HAP-1 (cell line): ENCODE results near the gene DCLK1.

Source experiments
- DNase-seq, 2 experiments: peaks; one replicate each; pipeline ENCODE4 v3.0.0-alpha.2; 2016 to 2020; ENCODE audit warnings: low spot score in 2 of 2
- H3K27me3 ChIP-seq: fragments of 250-450 bp; sonication (Bioruptor Pico); 2 replicates; pipeline ENCODE4 v1.5.1; 2020; ENCODE audit warnings: low read depth, mild to moderate bottlenecking, moderate library complexity
- H3K36me3 ChIP-seq: fragments of 250-450 bp; sonication (Bioruptor Pico); replicated peaks from 2 replicates; pipeline ENCODE4 v1.5.1; 2020; ENCODE audit warnings: mild to moderate bottlenecking
- H3K4me1 ChIP-seq: fragments of 250-450 bp; sonication (Bioruptor Pico); 2 replicates; pipeline ENCODE4 v1.5.1; 2020; ENCODE audit warnings: mild to moderate bottlenecking
- H3K4me3 ChIP-seq: fragments of 250-450 bp; sonication (Bioruptor Pico); 2 replicates; pipeline ENCODE4 v1.5.1; 2020; ENCODE audit warnings: mild to moderate bottlenecking, moderate library complexity
- H3K9me3 ChIP-seq: fragments of 250-450 bp; sonication (Bioruptor Pico); 2 replicates; pipeline ENCODE4 v1.5.1; 2020; ENCODE audit warnings: mild to moderate bottlenecking, moderate library complexity
- in situ Hi-C: fragments of 300-500 bp; cut with MboI; formaldehyde crosslinking; loops from 3 replicates; pipeline ENCODE4 v1.14.3; 2020; ENCODE audit warnings: low sequenced_read_pairs, inconsistent platforms, mixed read lengths

Gene DCLK1

DNA sequence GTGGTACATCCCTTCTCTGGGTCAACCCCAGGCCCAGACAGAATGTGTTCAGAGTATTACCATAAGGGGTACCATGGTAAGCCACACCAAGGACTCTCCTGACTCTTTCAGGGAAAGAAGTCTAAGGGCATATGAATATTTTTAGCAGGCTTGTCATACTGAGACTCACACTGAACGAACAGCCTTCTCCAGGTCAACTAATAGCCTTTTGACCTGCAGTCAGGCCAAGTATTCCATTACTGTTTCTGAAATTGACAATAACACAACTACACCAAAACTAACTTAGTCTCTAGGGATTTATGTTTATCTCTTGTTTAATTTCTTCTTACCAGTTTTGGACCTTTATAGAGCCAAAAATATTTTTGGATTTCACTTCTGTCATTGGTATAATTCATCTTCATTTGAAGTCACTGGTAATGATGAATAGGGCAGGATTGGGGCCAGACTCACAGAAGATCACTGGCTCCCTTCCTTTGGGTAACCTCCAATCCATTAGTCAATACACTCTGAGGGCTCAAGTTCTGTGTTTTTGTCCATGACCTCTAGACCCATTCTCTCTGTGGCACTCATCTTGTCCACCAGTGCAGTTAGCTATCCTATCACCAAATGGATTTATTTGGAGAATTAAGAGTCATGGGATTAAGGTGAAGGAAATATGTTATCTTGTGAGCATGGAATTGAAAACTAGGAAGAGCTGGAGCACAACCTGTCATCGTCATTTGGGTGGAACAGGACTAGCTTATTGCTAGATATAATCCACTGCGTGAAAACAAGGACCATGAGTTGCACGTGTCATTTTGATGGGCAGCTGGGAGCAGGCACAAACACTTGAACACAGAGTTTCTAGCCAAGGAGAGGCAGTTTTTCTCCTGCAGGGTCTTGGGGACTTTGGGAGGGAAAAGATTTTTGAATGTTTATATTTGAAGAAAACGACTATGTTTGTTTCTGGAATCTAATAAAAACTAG, 313.3 kb downstream of the DCLK1 start:
- in situ Hi-C loops, result no loop called here
- no peak for DNase-seq
- H3K4me1 ChIP-seq, result no peaks in the 10 kb centered on the region
- H3K36me3 ChIP-seq, result no peaks in the 10 kb centered on the region
- H3K9me3 ChIP-seq, result no peaks in the 10 kb centered on the region
- no peak overlapping the region for H3K4me3 ChIP-seq
- no peaks in the 10 kb centered on the region for H3K27me3 ChIP-seq

DNA sequence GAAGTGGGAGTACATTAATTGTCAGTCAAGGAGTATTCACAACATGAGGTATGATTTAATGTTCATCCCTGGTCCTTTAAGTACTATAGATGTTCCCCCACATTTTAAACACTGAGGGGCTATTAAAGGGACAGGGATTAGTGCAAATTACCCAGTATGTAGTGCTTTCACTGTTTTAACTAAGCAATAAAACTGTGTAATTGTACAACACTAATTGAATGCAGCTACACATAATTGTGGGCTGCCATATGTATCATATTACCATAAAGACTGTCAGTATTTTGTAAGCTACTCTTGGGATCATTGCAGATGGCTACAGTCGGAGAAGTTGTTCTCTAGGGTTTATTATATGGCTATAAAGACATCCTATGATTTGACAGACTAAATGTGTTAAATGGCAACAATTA, 316.6 kb downstream of the DCLK1 start:
- H3K36me3 ChIP-seq, result no peaks in the 10 kb centered on the region
- H3K4me3 ChIP-seq, result no peak overlapping the region
- H3K9me3 ChIP-seq, result no peaks in the 10 kb centered on the region
- no peaks in the 10 kb centered on the region for H3K4me1 ChIP-seq
- in situ Hi-C loops, result no loop called here
- DNase-seq, result no peak
- H3K27me3 ChIP-seq, result no peaks in the 10 kb centered on the region

GRCh38 chr13:35812736-35813135, 318.4 kb downstream of the DCLK1 start:
- no peaks in the 10 kb centered on the region for H3K9me3 ChIP-seq
- H3K27me3 ChIP-seq, result no peaks in the 10 kb centered on the region
- in situ Hi-C loops, result no loop called here
- DNase-seq, result no peak
- H3K36me3 ChIP-seq, result no peaks in the 10 kb centered on the region
- no peak overlapping the region for H3K4me3 ChIP-seq
- H3K4me1 ChIP-seq, result no peaks in the 10 kb centered on the region

DNA sequence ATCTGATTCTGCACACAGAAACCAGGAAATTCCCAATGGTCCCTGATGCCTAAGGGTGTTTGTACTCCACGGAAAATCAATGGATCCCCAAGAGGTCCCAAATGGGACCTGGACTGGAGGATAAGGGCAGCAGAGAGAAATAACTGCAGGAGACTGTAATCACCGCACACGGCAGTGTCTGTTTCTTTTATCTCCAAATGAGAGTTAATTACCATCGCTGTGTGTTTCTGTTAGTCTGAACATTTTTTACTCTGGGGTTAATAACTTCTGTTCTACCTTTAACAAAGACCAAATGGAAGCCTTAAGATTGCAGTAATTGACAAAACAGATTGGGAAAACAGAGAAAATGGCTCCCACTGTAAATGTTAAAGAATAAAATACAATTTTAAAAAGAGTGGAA, 320.9 kb downstream of the DCLK1 start:
- no peaks in the 10 kb centered on the region for H3K36me3 ChIP-seq
- no peak overlapping the region for H3K4me3 ChIP-seq
- no peaks in the 10 kb centered on the region for H3K4me1 ChIP-seq
- H3K9me3 ChIP-seq, result no peaks in the 10 kb centered on the region
- H3K27me3 ChIP-seq, result no peaks in the 10 kb centered on the region
- in situ Hi-C loops, result no loop called here
- no peak for DNase-seq

DNA sequence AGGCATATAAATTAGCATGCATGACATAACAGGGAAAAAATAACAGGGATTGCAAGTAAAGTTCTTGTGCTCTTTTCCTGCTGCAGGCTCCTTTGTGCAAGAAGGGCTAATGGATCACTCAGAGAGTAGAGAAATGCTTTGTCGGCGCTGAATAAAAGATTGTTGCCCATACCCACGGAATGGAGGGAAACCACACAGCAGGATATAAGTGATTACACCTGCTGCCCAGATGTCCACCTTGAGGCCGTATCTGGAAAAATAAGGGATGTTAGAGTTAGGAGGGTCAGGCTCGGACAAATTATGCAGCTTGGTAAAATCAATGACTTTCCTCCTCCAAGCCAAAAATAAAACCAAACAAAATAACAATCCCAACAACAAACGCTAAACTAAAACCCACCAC, 322.3 kb downstream of the DCLK1 start:
- in situ Hi-C loops, result no loop called here
- H3K9me3 ChIP-seq, result no peaks in the 10 kb centered on the region
- no peaks in the 10 kb centered on the region for H3K27me3 ChIP-seq
- no peaks in the 10 kb centered on the region for H3K4me1 ChIP-seq
- H3K4me3 ChIP-seq, result no peak overlapping the region
- H3K36me3 ChIP-seq, result no peaks in the 10 kb centered on the region
- DNase-seq, result no peak

DNA sequence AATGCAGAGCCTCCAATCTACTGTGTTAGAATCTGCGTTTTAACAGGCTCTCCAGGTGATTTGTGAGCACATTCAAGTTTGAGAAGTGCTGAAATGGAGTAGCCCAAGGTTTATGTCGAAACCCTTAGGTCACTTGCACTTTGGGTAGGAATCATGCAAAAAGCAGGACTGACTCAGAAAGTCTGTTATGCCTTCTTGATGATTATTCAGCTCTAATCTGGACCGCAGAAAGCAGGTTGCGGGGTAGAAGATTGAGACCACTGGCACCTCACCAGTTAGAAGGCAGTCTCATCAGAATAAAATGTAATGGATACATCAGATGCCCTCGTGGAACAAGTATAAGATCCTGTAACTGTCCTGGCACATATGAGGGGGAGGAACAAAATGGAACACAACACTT, 326.3 kb downstream of the DCLK1 start:
- H3K27me3 ChIP-seq, result no peaks in the 10 kb centered on the region
- no peak for DNase-seq
- no peak overlapping the region for H3K4me3 ChIP-seq
- no peaks in the 10 kb centered on the region for H3K9me3 ChIP-seq
- H3K4me1 ChIP-seq, result no peaks in the 10 kb centered on the region
- H3K36me3 ChIP-seq, result no peaks in the 10 kb centered on the region
- in situ Hi-C loops, result no loop called here

DNA sequence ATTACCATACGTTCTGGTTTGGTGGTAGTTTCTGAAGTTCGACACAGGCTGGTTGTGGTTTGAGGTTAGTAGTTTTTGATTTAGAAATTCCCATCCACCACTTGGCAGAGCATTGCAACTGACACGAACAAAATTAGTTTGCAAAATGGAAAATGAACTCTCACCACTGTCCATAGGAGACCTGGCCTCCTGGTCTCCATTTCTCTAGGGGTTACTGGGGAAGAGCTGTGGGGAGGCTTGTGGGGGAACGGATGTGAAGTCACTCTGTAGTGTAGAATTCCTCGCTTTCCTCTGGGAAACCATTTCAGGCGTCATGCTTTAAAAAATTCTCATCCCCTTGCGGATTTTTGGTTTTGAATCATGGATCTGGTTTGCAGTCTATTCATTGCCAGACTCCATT, 333.2 kb downstream of the DCLK1 start:
- no peak overlapping the region for H3K4me3 ChIP-seq
- in situ Hi-C loops, result no loop called here
- no peaks in the 10 kb centered on the region for H3K9me3 ChIP-seq
- no peaks in the 10 kb centered on the region; the same call in 1 of the 2 replicates for H3K4me1 ChIP-seq
- H3K36me3 ChIP-seq, result no peaks in the 10 kb centered on the region
- DNase-seq, result no peak
- no peaks in the 10 kb centered on the region for H3K27me3 ChIP-seq

DNA sequence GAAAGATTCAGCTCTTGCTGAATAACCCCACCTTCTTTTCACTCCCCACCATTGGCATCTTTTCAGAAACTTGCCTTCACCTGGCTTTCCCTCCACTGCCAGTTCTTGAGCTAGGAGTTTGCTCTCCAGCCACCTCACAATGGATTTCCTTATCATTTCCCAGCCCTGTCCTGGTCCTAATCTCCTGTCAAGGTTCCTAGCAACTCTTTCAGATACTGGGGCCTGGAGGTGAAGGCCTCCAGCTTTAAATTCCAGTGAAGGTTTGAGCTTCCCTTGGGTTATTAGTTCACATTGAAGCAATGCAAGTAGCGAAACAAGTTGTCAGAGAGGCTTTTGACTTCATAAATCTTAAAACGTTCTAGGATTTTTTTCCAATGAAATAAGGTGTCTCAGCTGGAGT, 333.9 kb downstream of the DCLK1 start:
- no peaks in the 10 kb centered on the region for H3K36me3 ChIP-seq
- no peak for DNase-seq
- H3K9me3 ChIP-seq, result no peaks in the 10 kb centered on the region
- H3K4me1 ChIP-seq, result no peaks in the 10 kb centered on the region; the same call in 1 of the 2 replicates
- in situ Hi-C loops, result no loop called here
- no peaks in the 10 kb centered on the region for H3K27me3 ChIP-seq
- H3K4me3 ChIP-seq, result no peak overlapping the region

GRCh38 chr13:35796623-35797022, 334.6 kb downstream of the DCLK1 start:
- no peaks in the 10 kb centered on the region; the same call in 1 of the 2 replicates for H3K4me1 ChIP-seq
- in situ Hi-C loops, result no loop called here

DNA sequence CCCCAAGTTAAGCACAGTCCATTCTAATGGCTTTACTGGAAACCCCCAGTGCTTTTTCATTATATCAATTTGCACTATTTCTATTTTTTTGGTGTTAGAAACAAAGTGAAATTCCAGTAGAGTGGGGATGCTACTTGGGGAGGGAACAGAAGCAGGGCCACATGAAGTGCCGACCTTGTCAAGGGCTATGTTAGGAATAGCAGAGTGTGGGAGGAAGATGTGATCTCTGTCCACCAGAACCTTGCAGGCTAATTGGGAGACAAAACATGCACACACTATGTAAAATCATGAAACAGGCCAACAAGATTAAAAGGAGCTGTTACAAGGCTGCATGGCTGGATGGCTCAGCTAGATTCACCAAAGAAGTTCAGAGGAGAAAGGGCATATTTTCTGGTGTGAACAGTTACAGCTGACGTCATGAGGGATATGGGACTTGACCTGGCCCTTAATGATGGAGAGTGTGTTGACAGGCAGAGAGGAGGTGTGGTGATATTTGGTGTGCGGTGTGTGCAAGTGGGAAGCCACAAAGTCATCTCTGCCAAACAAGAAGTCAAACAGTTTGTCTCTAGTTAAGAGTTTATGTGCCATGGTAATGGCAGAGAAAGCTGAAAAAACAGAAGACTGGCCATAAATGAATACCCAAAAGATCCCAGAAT, 336.3 kb downstream of the DCLK1 start:
- in situ Hi-C loops, result no loop called here

More at GRCh38 chr13:35796623-35797022, 334.6 kb downstream of the DCLK1 start:
- Histone ChIP-seq H3K9me3 (no peaks in the 10 kb centered on the region), H3K36me3 (no peaks in the 10 kb centered on the region), H3K4me3 (no peak overlapping the region), H3K27me3 (no peaks in the 10 kb centered on the region)
- DNase-seq, result no peak

GRCh38 chr13:35793823-35794222, 337.4 kb downstream of the DCLK1 start:
- Histone ChIP-seq H3K36me3 (no peaks in the 10 kb centered on the region), H3K27me3 (no peaks in the 10 kb centered on the region), H3K9me3 (no peaks in the 10 kb centered on the region), H3K4me1 (no peaks in the 10 kb centered on the region; the same call in 1 of the 2 replicates), H3K4me3 (no peak overlapping the region)
- DNase-seq, result no peak
- in situ Hi-C loops, result no loop called here

More for the DNA sequence above, 336.3 kb downstream of the DCLK1 start:
- H3K27me3 ChIP-seq, result no peaks in the 10 kb centered on the region
- no peak overlapping the region for H3K4me3 ChIP-seq
- H3K4me1 ChIP-seq, result no peaks in the 10 kb centered on the region; the same call in 1 of the 2 replicates
- no peaks in the 10 kb centered on the region for H3K36me3 ChIP-seq
- no peaks in the 10 kb centered on the region for H3K9me3 ChIP-seq
- no peak for DNase-seq

DNA sequence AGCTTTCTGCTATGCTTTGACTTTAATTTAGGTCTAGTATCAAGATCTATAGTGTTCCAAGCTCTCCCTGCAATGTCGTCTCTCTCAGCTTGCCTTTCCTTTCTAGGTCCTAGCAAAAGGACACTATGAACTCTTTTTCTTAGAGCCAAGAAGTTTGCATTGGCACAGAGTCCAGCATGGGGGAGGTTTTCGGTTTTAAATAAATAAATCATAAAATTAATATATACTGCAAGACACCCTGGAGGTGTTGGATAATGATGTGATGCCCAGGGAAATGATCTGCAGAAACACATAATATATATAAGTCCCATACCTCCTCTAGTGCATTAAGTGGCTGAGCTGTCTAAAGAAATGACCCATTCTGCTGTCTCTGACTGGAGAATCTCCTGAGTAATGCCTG, 338.3 kb downstream of the DCLK1 start:
- no peaks in the 10 kb centered on the region for H3K27me3 ChIP-seq
- no peaks in the 10 kb centered on the region for H3K36me3 ChIP-seq
- H3K4me3 ChIP-seq, result no peak overlapping the region
- in situ Hi-C loops, result no loop called here
- DNase-seq, result no peak
- H3K9me3 ChIP-seq, result no peaks in the 10 kb centered on the region
- no peaks in the 10 kb centered on the region; the same call in 1 of the 2 replicates for H3K4me1 ChIP-seq

GRCh38 chr13:35792021-35792420, 339.2 kb downstream of the DCLK1 start:
- no peak for DNase-seq
- Histone ChIP-seq H3K36me3 (no peaks in the 10 kb centered on the region), H3K4me1 (no peaks in the 10 kb centered on the region; the same call in 1 of the 2 replicates), H3K9me3 (no peaks in the 10 kb centered on the region), H3K4me3 (no peak overlapping the region), H3K27me3 (no peaks in the 10 kb centered on the region)
- in situ Hi-C loops, result no loop called here

DNA sequence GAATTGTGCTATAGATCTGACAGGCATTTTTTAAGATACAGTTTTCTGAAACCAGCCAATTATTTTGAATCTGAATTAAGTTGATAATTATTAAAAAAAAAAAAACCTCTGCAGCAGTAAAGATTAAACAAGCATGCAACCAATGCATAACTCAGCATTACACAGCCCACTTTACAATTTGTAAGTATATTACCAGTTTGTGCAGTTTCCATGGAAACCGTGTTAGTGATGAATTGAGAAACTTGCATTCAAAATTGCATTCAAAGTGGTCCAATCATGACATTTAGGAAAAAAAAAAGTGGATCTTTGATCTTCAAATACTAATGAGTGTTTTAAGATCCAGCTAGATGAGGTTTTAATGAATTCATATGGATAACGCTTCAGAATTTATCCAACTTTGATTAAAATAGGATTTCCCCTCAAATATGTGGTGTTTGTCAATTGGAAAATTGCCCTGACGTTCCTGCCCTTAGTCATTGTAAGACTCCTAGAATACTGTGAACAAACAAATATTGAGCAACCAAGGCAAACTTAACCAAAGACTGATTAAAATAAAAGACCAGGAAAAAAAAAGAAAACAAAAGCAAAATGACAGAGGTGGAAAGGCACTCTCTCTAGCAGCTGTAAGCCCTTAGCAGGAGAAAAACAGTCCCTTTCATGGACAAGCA, 339.9 kb downstream of the DCLK1 start:
- Histone ChIP-seq H3K27me3 (no peaks in the 10 kb centered on the region), H3K4me1 (no peaks in the 10 kb centered on the region; the same call in 1 of the 2 replicates), H3K9me3 (no peaks in the 10 kb centered on the region), H3K4me3 (no peak overlapping the region), H3K36me3 (no peaks in the 10 kb centered on the region)
- in situ Hi-C loops, result no loop called here
- DNase-seq, result no peak
